Hepatocyte (in vitro differentiated cells): ENCODE results near the gene CALY. TPM values are rescaled to one million over a fixed set of nuclear protein-coding genes. Genes with fewer than 3 reads are reported as not detected.

Experiments used
- DNase-seq: peaks from one replicate; pipeline ENCODE4 v3.0.0-alpha.2; 2016; ENCODE audit warnings: low spot score
- H2AFZ ChIP-seq: fragments of 200-600 bp; sonication (generic); 2 replicates; pipeline ENCODE4 v1.6.0; 2016; ENCODE audit warnings: antibody characterized with exemption, mild to moderate bottlenecking
- H3K27ac ChIP-seq: fragments of 200-600 bp; sonication (generic); 2 replicates; pipeline ENCODE4 v1.5.1; 2016; ENCODE audit warnings: mild to moderate bottlenecking
- H3K27me3 ChIP-seq: fragments of 200-600 bp; sonication (generic); 2 replicates; pipeline ENCODE4 v1.6.1; 2016
- H3K36me3 ChIP-seq: fragments of 200-600 bp; sonication (generic); replicated peaks from 2 replicates; pipeline ENCODE4 v1.5.1; 2016; ENCODE audit warnings: low read depth; ENCODE audit not compliant: insufficient read depth
- H3K4me1 ChIP-seq: fragments of 200-600 bp; sonication (generic); 2 replicates; pipeline ENCODE4 v1.5.1; 2016; ENCODE audit warnings: mild to moderate bottlenecking, moderate library complexity; ENCODE audit not compliant: insufficient read depth
- H3K4me2 ChIP-seq: fragments of 200-600 bp; sonication (generic); 2 replicates; pipeline ENCODE4 v1.6.0; 2016
- H3K4me3 ChIP-seq: fragments of 200-600 bp; sonication (generic); 2 replicates; pipeline ENCODE4 v1.5.1; 2016; ENCODE audit warnings: mild to moderate bottlenecking
- H3K79me2 ChIP-seq: fragments of 200-600 bp; sonication (generic); 2 replicates; pipeline ENCODE4 v1.6.0; 2017; ENCODE audit warnings: mild to moderate bottlenecking
- H3K9me2 ChIP-seq: fragments of 200-600 bp; sonication (generic); replicated peaks from 2 replicates; pipeline ENCODE4 v1.6.0; 2017; ENCODE audit warnings: mild to moderate bottlenecking; ENCODE audit not compliant: insufficient read depth
- H3K9me3 ChIP-seq: fragments of 200-600 bp; sonication (generic); 2 replicates; pipeline ENCODE4 v1.5.1; 2016; ENCODE audit warnings: low read depth, mild to moderate bottlenecking
- H4K20me1 ChIP-seq: fragments of 200-600 bp; sonication (generic); 2 replicates; pipeline ENCODE4 v1.6.0; 2016; ENCODE audit warnings: mild to moderate bottlenecking; ENCODE audit not compliant: insufficient read depth, poor library complexity, severe bottlenecking
- CTCF ChIP-seq: fragments of 200-600 bp; sonication (generic); IDR thresholded peaks from 2 replicates; pipeline ENCODE4 v1.5.1; 2016; ENCODE audit warnings: antibody characterized with exemption, mild to moderate bottlenecking; ENCODE audit not compliant: poor library complexity
- EZH2 ChIP-seq: fragments of 200-600 bp; sonication (generic); IDR thresholded peaks from 2 replicates; pipeline ENCODE4 v1.6.1; 2016; ENCODE audit warnings: antibody characterized with exemption, mild to moderate bottlenecking, borderline replicate concordance
- EZH2phosphoT487 ChIP-seq: fragments of 200-600 bp; sonication (generic); IDR thresholded peaks from one replicate; pipeline ENCODE4 v1.6.1; 2018; ENCODE audit warnings: antibody characterized with exemption, mild to moderate bottlenecking, low read depth, moderate library complexity; ENCODE audit not compliant: unreplicated experiment, severe bottlenecking
- WGBS: methylation state at CpG from one replicate; pipeline ENCODE4 v1.1.6; 2016; ENCODE audit warnings: low lambda C conversion rate; ENCODE audit errors: missing lambda C conversion rate; 5-methylcytosine and 5-hydroxymethylcytosine counted together
- polyA plus RNA-seq: library from polyadenylated mRNA; unstranded; fragments of >200 nt; fragmentation: Nextera tagmentation; extraction: Ambion mirVana; gene quantifications from 2 replicates; pipeline ENCODE4 v1.2.1, GENCODE V29; 2016
- total RNA-seq: library from RNA; depleted of rRNA; stranded (reverse); fragments of >200 nt; gene quantifications from 2 replicates; pipeline ENCODE4 v1.2.3, GENCODE V29; 2014

The CALY gene
- total and polyA plus RNA-seq, 2 experiments from 2014 or later = 2.3 to 3.7 TPM

GRCh38 chr10:133359972-133360610, 23.4 kb upstream of the CALY start:
- 72% methylated on average over 17 of the region's 17 CpGs for WGBS
- no peaks in the 10 kb centered on the region for H3K36me3 ChIP-seq
- H2AFZ ChIP-seq = no peak overlapping the region
- H3K9me2 ChIP-seq = no peaks in the 10 kb centered on the region
- H3K4me3 ChIP-seq = no peak overlapping the region
- H3K4me2 ChIP-seq = peak overlapping the region; percentile 17
- H3K27me3 ChIP-seq = no peaks in the 10 kb centered on the region
- H4K20me1 ChIP-seq = no peaks in the 10 kb centered on the region
- no peaks in the 10 kb centered on the region for H3K9me3 ChIP-seq
- no peaks in the 10 kb centered on the region for H3K79me2 ChIP-seq
- no peak for DNase-seq
- H3K4me1 ChIP-seq = peaks cover 21% of the 10 kb centered on the region
- TF ChIP-seq CTCF (no peak), EZH2 (no peak), EZH2phosphoT487 (no peak)
- H3K27ac ChIP-seq = peak overlapping the region; percentile 20

GRCh38 chr10:133359554-133359971, 22.9 kb upstream of the CALY start:
- H4K20me1 ChIP-seq = no peaks in the 10 kb centered on the region
- DNase-seq = peak; percentile 86
- no peaks in the 10 kb centered on the region for H3K36me3 ChIP-seq
- no peak overlapping the region for H3K4me3 ChIP-seq
- no peak overlapping the region for H2AFZ ChIP-seq
- peaks cover 21% of the 10 kb centered on the region for H3K4me1 ChIP-seq
- peak overlapping the region; percentile 64 for H3K27ac ChIP-seq
- TF ChIP-seq CTCF = no peak
- TF ChIP-seq EZH2 = no peak
- TF ChIP-seq EZH2phosphoT487 = no peak
- no peaks in the 10 kb centered on the region for H3K27me3 ChIP-seq
- no peaks in the 10 kb centered on the region for H3K79me2 ChIP-seq
- peak overlapping the region; percentile 17 for H3K4me2 ChIP-seq
- no peaks in the 10 kb centered on the region for H3K9me2 ChIP-seq
- WGBS = 30% methylated on average over 6 of the region's 6 CpGs
- no peaks in the 10 kb centered on the region for H3K9me3 ChIP-seq

- no peaks in the 10 kb centered on the region for H3K9me3 ChIP-seq
- H3K4me1 ChIP-seq = peaks cover 21% of the 10 kb centered on the region
- no peak overlapping the region for H3K4me2 ChIP-seq
- TF ChIP-seq EZH2 (no peak), EZH2phosphoT487 (no peak), CTCF (no peak)
- H3K36me3 ChIP-seq = no peaks in the 10 kb centered on the region
- H4K20me1 ChIP-seq = no peaks in the 10 kb centered on the region
- no peak overlapping the region for H2AFZ ChIP-seq
- no peaks in the 10 kb centered on the region for H3K27me3 ChIP-seq
- DNase-seq = no peak
- H3K4me3 ChIP-seq = no peak overlapping the region
- WGBS = 94% methylated on average over 11 of the region's 11 CpGs
- H3K79me2 ChIP-seq = no peaks in the 10 kb centered on the region
- H3K27ac ChIP-seq = peak overlapping the region; percentile 64
- no peaks in the 10 kb centered on the region for H3K9me2 ChIP-seq
These were observed 22.2 kb upstream of the CALY start for GRCh38 chr10:133358925-133359310.
